ENCODE results near the gene PGLYRP3. TPM values are rescaled to one million over a fixed set of nuclear protein-coding genes. Genes with fewer than 3 reads are reported as not detected.

Gene PGLYRP3
- total and polyA plus RNA-seq, 9 of the 15 experiments (the other 6 are each of a cell fraction or from before 2014, with no cell fraction given) = not detected

DNA sequence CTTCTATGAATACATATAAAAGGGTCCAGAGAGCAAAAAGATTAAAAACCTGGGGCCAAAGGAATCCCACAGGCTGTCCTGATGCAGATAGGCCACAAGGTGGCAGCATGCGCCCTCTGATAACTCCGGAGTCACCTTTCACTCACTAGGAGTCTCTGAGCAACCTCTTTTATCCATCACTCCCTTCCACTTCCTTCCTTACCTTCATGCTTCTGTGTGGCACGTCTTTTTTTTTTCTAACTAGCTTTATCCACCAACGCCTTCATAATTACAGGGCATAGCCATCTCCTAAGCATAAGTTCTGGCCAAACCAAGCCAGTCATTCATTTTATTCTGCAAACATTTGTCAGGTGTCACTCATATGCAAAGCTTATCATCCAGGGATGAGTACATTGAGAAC lies 39.8 kb upstream of the PGLYRP3 start (continued):
- no peak for TF ChIP-seq ZBTB2 (IDR thresholded peaks at IDR 0.05)
- no peak for TF ChIP-seq SMAD4 (CRISPR knock-in tag; conservative IDR thresholded peaks at IDR 0.05)
- no peak for TF ChIP-seq ELF4 (CRISPR knock-in tag; IDR thresholded peaks at IDR 0.05)
- no peak for TF ChIP-seq ELK3 (CRISPR knock-in tag; IDR thresholded peaks at IDR 0.05)
- no peak for TF ChIP-seq MXI1 (IDR thresholded peaks at IDR 0.05; ENCODE audit: low read depth, low read length)
- no peak for TF ChIP-seq E2F3 (CRISPR knock-in tag; IDR thresholded peaks at IDR 0.05)
- no peak for TF ChIP-seq PURB (CRISPR knock-in tag; IDR thresholded peaks at IDR 0.05; ENCODE audit: low read depth)
- no peak for TF ChIP-seq MCM7 (IDR thresholded peaks at IDR 0.05)
- TF ChIP-seq CTCF (IDR thresholded peaks at IDR 0.05 in 2 of 3, conservative IDR thresholded peaks at IDR 0.05 in 1 of 3; ENCODE audit: insufficient read depth in 2 of 3, low read depth in 1 of 3, low read length in 3 of 3) = peak; percentile 87 to 97 (median 91)
- no peak for TF ChIP-seq CREB1 (IDR thresholded peaks at IDR 0.05)
- TF ChIP-seq CREB1 (CRISPR knock-in tag; IDR thresholded peaks at IDR 0.05) = no peak
- TF ChIP-seq, protein P1, sequence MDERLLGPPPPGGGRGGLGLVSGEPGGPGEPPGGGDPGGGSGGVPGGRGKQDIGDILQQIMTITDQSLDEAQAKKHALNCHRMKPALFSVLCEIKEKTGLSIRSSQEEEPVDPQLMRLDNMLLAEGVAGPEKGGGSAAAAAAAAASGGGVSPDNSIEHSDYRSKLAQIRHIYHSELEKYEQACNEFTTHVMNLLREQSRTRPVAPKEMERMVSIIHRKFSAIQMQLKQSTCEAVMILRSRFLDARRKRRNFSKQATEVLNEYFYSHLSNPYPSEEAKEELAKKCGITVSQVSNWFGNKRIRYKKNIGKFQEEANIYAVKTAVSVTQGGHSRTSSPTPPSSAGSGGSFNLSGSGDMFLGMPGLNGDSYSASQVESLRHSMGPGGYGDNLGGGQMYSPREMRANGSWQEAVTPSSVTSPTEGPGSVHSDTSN (CRISPR knock-in tag; IDR thresholded peaks at IDR 0.05; ENCODE audit: low read depth) = no peak
- TF ChIP-seq, protein P1 (tag; conservative IDR thresholded peaks at IDR 0.05; ENCODE audit: low read depth) = peak; percentile 46; the same call in 1 of the 2 replicates
- no peak for TF ChIP-seq GTF2F1 (IDR thresholded peaks at IDR 0.05; ENCODE audit: low read depth, low read length)
- TF ChIP-seq DEAF1 (CRISPR knock-in tag; IDR thresholded peaks at IDR 0.05) = peak; percentile 82
- TF ChIP-seq BCL6 (CRISPR knock-in tag; IDR thresholded peaks at IDR 0.05) = no peak
- no peak for TF ChIP-seq ATF1 (CRISPR knock-in tag; IDR thresholded peaks at IDR 0.05)
- no peak for TF ChIP-seq ATF1 (tag; IDR thresholded peaks at IDR 0.05)
- no peak for TF ChIP-seq KHSRP (IDR thresholded peaks at IDR 0.05)
- no peak for TF ChIP-seq DMBX1 (CRISPR knock-in tag; IDR thresholded peaks at IDR 0.05; ENCODE audit: borderline replicate concordance)
- no peak for TF ChIP-seq ZNF696 (CRISPR knock-in tag; conservative IDR thresholded peaks at IDR 0.05)
- TF ChIP-seq MCM2 (IDR thresholded peaks at IDR 0.05; ENCODE audit: low read depth) = no peak
- no peak for TF ChIP-seq NUFIP1 (IDR thresholded peaks at IDR 0.05; ENCODE audit: partially characterized antibody)

Measured in K562 (cell line).